Measurements from ENCODE around the gene MIA2. TPM values are rescaled to one million over a fixed set of nuclear protein-coding genes. Genes with fewer than 3 reads are reported as not detected.

MIA2 gene
- total and polyA plus RNA-seq, 9 of the 15 experiments (the other 6 are each of a cell fraction or from before 2014, with no cell fraction given), result 6.0 to 21.8 (median 12.8) TPM

GRCh38 chr14:39422243-39422642 lies 188.5 kb downstream of the MIA2 start:
- Histone ChIP-seq H3K9me1 (ENCODE audit: control insufficient read depth, insufficient read depth, low read length) (no peaks in the 10 kb centered on the region), H4K20me1 (replicated peaks; ENCODE audit: control insufficient read depth, insufficient read depth, low read length) (no peaks in the 10 kb centered on the region), H3K9ac (ENCODE audit: insufficient read depth in 1 of 2, low read depth in 2 of 2, low read length in 2 of 2) (no peak overlapping the region), H3K4me2 (ENCODE audit: insufficient read depth, low read length) (no peak overlapping the region), H3K9me3 (replicated peaks; ENCODE audit: control insufficient read depth, insufficient read depth, low read depth, low read length) (no peaks in the 10 kb centered on the region), H3K4me1 (replicated peaks in 1 of 2; ENCODE audit: control insufficient read depth in 2 of 2, insufficient read depth in 2 of 2, low read length in 2 of 2) (no peaks in the 10 kb centered on the region), H2AFZ (ENCODE audit: low read depth, low read length) (no peak overlapping the region), H3K4me3 (no peak overlapping the region), H3K27ac (ENCODE audit: extremely low read depth, low read depth, low read length) (no peak overlapping the region), H3K79me2 (ENCODE audit: control insufficient read depth, insufficient read depth, low read length) (no peaks in the 10 kb centered on the region), H3K36me3 (ENCODE audit: control insufficient read depth, insufficient read depth, low read length) (no peaks in the 10 kb centered on the region; the same call in 2 of the 3 replicates), H3K27me3 (ENCODE audit: control insufficient read depth in 2 of 2, insufficient read depth in 2 of 2, low read length in 2 of 2) (no peaks in the 10 kb centered on the region)
- ATAC-seq, result no peak
- TF ChIP-seq RCOR1 (IDR thresholded peaks at IDR 0.05; ENCODE audit: borderline replicate concordance in 1 of 2, low read depth in 2 of 2, low read length in 2 of 2) (no peak), CREB5 (CRISPR knock-in tag; IDR thresholded peaks at IDR 0.05) (no peak), TCFL5 (CRISPR knock-in tag; conservative IDR thresholded peaks at IDR 0.05) (no peak), ZKSCAN8 (CRISPR knock-in tag; IDR thresholded peaks at IDR 0.05) (no peak), HINFP (tag; conservative IDR thresholded peaks at IDR 0.05; ENCODE audit: low read depth) (no peak), RUNX1 (IDR thresholded peaks at IDR 0.05; ENCODE audit: low read depth) (no peak), BRF2 (IDR thresholded peaks at IDR 0.05; ENCODE audit: borderline replicate concordance, insufficient read depth, insufficient read length) (no peak), ZNF165 (CRISPR knock-in tag; IDR thresholded peaks at IDR 0.05; ENCODE audit: borderline replicate concordance) (no peak)
- in situ Hi-C loops (cut with MboI), result loop anchor here (10.0 kb wide), 1 partner anchor 317 kb away; the partner anchor contains the start of gene SEC23A
- BruUV-seq (replicated peaks), result no TSS peak
- intact Hi-C loops (cut with micrococcal nuclease), result no loop called here
- no peak for DNase-seq (ENCODE audit: extremely low read depth in 1 of 4, low spot score in 3 of 4)
- ChIA-PET CTCF (ENCODE audit: low intra/inter-chr PET ratio) (no interaction called here), POLR2A (interaction anchor here (2.7 kb wide), 1 partner anchor 10 kb away, joined by 15 read pairs; the partner anchor contains the start of gene FBXO33)
- FAIRE-seq, result no peak
